GM19023 (cell line): ENCODE results near the gene DCLK1.

ENCODE experiments used
- ATAC-seq: cut with Tn5 transposase; IDR thresholded peaks from one replicate; pipeline ENCODE4 v1.9.1; 2021; ENCODE audit warnings: mild to moderate bottlenecking, moderate library complexity; ENCODE audit not compliant: unreplicated experiment

The DCLK1 gene

DNA sequence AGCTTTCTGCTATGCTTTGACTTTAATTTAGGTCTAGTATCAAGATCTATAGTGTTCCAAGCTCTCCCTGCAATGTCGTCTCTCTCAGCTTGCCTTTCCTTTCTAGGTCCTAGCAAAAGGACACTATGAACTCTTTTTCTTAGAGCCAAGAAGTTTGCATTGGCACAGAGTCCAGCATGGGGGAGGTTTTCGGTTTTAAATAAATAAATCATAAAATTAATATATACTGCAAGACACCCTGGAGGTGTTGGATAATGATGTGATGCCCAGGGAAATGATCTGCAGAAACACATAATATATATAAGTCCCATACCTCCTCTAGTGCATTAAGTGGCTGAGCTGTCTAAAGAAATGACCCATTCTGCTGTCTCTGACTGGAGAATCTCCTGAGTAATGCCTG lies 338.3 kb downstream of the DCLK1 start:
- ATAC-seq: no peak

DNA sequence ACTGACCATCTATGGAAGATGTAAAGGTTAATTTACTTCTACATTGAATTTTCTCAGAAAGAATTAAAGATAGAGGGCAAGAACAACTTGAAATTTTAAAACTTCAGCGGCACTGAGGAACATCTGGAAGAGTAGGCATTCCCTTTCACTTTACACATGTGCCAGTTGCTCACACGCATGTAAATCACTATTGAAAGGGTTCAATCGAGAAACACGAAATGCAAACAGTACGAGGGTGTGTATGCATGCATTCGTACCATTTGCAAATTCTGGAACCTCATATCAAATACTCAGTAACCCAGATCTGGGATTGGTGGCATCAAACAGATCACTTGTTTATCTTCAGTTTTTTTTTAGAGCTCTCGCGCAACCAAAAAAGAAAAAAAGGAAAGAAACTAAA lies 339.2 kb downstream of the DCLK1 start:
- no peak for ATAC-seq

- ATAC-seq: no peak
These were observed 339.9 kb downstream of the DCLK1 start for GRCh38 chr13:35791184-35791851.

DNA sequence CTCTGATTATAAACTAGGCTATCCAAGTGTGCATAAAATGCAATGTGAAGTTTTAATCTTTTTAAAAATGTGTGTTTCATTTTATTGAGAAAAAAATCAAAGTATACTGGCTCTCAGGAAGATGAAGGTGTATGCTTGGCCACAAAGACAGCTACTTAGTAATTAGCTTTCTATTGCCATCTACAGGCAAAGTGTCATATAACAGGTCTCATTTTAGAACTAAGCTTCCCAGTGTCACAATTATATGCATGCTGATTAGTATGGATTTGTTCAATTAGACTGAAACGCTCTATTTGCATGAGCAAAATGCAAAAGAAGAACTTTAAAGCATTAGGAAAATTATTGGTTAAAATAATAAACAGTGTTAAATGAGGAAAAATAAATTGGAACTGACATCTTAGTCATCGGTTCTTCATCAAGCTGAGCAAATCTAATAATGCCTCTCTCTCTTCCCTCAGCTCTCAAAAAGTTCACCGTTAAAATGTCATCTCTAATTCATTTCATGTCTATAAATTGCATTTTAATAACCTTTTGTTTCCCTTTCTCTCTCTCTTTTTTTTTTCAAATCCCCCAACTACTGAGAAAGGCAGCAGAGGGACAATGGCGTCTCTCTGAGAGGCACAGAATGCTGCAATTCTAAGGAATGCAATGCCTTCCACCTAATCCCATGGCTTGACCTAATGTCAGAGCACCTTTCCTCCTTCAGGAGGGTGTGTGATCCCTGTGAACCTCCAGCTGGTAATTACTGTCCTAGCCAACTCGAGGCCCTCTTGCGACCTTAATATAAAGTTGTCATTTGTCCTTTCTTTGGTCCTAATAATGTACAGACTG lies 341.6 kb downstream of the DCLK1 start:
- ATAC-seq: peak; percentile 63

GRCh38 chr13:35787937-35788336 lies 343.2 kb downstream of the DCLK1 start:
- no peak for ATAC-seq

GRCh38 chr13:35785576-35786303 lies 345.4 kb downstream of the DCLK1 start:
- ATAC-seq: no peak

- ATAC-seq: no peak
These were observed 346.8 kb downstream of the DCLK1 start for GRCh38 chr13:35784286-35784951.

GRCh38 chr13:35782793-35783192 lies 348.4 kb downstream of the DCLK1 start:
- ATAC-seq: no peak

DNA sequence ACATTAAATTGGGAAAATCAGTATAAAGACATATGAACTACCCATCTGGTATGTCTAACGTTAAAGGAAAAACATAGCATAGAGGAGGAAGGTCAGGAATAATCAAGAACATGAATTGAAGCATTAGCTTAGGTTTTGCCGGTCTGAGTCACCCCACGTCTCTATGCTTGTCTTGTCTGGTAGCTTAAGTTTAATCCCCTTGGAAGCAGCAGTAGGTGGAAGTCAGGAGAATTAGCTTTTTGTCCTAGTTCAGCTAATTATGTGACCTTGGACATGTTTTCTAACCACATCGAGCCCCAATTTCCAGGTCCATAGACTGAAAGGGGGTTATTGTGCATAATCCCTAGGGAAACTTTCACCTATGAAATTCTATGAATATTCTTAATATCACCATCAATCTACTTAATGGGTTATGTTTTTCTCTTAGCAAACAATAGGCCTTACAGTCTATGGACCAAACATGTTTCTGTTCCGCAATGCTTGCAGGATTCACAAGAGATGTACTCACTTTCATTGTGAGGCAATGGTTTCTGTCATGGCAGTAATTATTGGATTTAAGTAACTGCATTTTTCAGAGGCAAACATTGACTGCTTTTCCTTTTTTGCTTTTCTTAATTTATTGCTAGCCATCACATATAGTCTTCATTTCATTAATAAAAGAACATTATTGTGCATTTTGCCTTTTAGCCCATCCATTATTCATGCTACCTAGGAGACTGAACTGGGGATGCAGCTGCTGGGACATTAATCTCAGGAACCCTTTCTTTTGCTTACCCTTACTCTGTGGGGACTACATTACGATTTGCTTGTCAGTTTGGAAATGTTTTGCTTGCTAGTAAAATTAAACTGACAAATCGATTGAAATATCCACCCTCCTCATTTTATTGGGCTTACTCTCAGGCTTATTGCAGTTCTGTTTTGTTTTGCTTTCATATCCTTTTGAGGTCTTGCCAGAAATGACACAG lies 349.9 kb downstream of the DCLK1 start:
- ATAC-seq: no peak

- ATAC-seq: no peak
These were observed 350.6 kb downstream of the DCLK1 start for GRCh38 chr13:35780613-35781012.

DNA sequence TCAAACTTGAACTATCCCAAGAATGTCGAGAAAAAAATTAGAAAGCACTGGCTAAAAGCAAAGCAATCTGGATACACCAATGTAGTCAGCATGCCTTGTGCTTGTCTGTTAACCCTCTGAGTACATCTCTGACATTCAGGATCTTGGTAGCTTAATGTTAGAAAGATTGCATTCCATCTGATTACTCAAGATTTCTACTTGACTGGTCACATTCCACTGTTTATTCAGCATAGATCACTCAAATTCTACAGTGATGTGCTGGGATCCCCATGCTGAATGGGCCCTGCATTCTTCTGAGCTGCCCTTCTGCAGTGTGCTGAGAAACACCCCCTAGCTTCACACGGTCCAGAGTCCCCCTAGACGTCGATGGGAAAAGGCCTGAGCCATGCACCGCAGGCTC lies 359.3 kb downstream of the DCLK1 start:
- ATAC-seq: no peak

DNA sequence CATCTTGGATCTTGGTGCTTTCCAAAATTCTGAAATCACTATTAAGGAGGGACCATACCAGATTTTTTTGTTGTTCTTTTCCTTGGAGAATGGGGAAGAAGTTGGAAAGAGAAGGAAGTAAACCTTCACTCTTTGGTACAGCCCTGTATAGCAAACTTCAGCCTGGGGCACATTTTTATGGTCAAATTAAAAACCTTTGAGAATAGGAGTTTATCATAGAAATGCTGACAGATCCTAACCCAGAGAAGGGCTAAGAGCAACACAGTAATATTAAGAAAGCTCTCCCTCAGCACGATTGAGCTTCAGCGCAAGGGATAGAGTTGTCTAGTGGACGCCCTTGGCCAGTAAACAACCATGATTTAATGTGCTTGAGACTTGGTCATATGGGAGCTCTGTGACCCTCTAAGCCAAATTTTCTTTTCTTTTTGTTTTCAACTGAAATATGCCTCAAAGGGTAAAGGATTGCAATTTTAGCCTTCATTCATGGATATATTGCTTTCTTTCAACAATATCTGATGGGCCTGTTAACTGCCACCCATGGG lies 360.4 kb downstream of the DCLK1 start:
- no peak for ATAC-seq

GRCh38 chr13:35769812-35770211 lies 361.4 kb downstream of the DCLK1 start:
- no peak for ATAC-seq

DNA sequence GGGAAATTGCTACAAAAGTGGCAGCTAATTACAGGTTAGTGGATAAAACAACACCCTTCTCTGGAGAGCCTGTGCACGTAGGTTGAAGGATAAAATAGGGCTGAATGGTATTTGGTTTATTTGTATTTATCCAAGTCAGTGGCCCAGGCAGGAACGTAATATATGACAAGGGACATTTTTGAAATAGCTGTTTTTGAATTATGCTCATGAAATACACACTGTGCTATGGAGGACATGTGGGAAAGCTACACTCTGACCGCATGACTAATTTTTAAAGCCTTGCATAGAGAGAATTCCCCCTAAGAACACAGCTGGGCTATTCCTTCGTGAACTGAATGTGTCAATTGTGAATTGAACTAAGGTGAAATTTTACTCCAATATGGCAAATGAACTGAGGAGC lies 362.6 kb downstream of the DCLK1 start:
- ATAC-seq: no peak

- ATAC-seq: no peak
These were observed 363.1 kb downstream of the DCLK1 start for GRCh38 chr13:35768073-35768472.

DNA sequence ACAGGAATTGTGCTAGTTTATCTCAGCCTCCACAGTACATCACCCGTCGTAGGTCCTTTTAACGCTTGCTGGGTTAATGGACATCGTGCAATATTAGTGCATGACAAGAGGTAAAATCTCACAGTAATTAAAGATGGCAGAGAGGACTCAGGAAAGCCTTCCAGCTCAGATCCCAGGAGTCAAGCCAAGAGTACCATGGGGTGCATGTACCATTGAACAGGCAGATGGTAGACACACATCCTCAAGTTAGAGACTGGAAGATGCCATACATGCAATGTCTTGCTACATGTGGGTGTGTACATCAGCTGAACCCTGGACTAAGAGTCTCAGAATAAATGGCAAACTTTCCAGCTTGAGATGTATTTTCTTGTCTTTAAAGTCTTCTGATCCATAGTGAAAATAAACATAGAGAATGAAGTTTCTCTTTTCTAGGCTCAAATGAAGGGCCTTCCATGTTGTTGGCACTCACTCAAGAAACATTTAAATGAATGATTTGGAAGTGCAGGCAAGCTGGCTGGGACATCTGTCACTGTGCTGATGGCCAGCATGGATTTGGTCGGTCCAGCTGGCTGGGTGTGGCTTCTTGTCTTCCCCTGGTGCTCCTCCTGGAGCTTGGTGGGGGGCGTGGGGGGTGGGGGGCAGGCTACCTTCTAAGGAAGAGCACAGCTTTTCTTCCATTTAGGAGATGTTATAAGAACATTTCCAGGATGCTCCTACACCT lies 363.8 kb downstream of the DCLK1 start:
- ATAC-seq: no peak

GRCh38 chr13:35766663-35767062 lies 364.5 kb downstream of the DCLK1 start:
- no peak for ATAC-seq

GRCh38 chr13:35765941-35766340 lies 365.2 kb downstream of the DCLK1 start:
- ATAC-seq: no peak

DNA sequence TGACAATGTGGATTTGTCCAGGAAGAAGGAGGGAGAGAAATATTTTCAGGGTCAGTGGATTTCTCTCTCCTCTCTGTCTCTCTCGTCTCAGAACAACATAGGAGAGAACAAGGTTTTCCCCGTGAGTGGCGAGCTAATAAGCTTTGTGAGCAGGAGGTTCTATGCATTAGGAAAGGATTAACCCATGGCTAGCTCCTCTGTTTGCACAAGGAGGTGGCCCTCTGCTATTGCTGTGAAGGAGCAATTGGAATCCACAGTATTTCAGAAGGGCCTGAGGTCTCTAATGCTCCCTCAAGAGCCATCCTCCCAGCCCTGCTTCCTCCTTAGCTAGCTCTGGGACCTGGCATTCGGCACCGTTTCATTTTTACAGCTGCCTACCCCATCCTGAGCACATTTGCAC lies 365.8 kb downstream of the DCLK1 start:
- no peak for ATAC-seq
